ENCODE data around the gene EDN1.

GRCh38 chr6:12339808-12340487 is 49.8 kb downstream of the EDN1 start:
- TF ChIP-seq POLR2A (IDR thresholded peaks at IDR 0.05; ENCODE audit: low read depth) (no peak), CTCF (IDR thresholded peaks at IDR 0.05) (no peak), POLR2AphosphoS5 (IDR thresholded peaks at IDR 0.05) (no peak), EP300 (IDR thresholded peaks at IDR 0.05) (no peak)

Data from esophagus muscularis mucosa (tissue), 4 donors.